Colonic mucosa (tissue), 4 donors: Measurements from ENCODE around the gene CFAP206. TPM values are rescaled to one million over a fixed set of nuclear protein-coding genes. Genes with fewer than 3 reads are reported as not detected.

Source experiments
- DNase-seq: peaks from one replicate; pipeline ENCODE4 v3.0.0-alpha.2; 2020
- H3K27ac ChIP-seq: fragments of 200-600 bp; one replicate; pipeline ENCODE4 v1.8.0; 2021
- H3K27me3 ChIP-seq: fragments of 200-600 bp; one replicate; pipeline ENCODE4 v1.8.0; 2021
- H3K36me3 ChIP-seq: fragments of 200-600 bp; one replicate; pipeline ENCODE4 v1.8.0; 2021
- H3K4me1 ChIP-seq: fragments of 200-600 bp; one replicate; pipeline ENCODE4 v1.8.0; 2021; ENCODE audit warnings: mild to moderate bottlenecking
- H3K4me3 ChIP-seq: fragments of 200-600 bp; one replicate; pipeline ENCODE4 v1.8.0; 2021
- H3K9ac ChIP-seq, 2 donors: one replicate each; pipeline ENCODE4 v1.7.0; 2013; ENCODE audit warnings: control low read depth in 2 of 2, low read depth in 2 of 2, low read length in 2 of 2
- H3K9me3 ChIP-seq: fragments of 200-600 bp; one replicate; pipeline ENCODE4 v1.8.0; 2021
- CTCF ChIP-seq: fragments of 200-600 bp; IDR thresholded peaks from one replicate; pipeline ENCODE4 v1.8.0; 2022; ENCODE audit warnings: antibody characterized with exemption, mild to moderate bottlenecking
- intact Hi-C: fragments of 100-400 bp; cut with DNase I; formaldehyde crosslinking; loops from one replicate; pipeline ENCODE4 v1.14.1; 2022
- total RNA-seq, 2 donors: library from RNA; stranded (reverse); fragmentation: NEBNext Ultra II Directional in 1 of 2; extraction: Animal tissue kit (Norgen Biotek cat#: 25700) in 1 of 2; gene quantifications; one replicate each; pipeline ENCODE4 v1.2.1, GENCODE V29; 2021
- donor health status: healthy.
- donor health status: DM: no; HTN: no; CAD: no.
- donor health status: DM: no; HTN: no; CAD: no.

The CFAP206 gene
- total RNA-seq, 2 donors from 2014 or later = 0.20 TPM; not detected in 1

- no peak overlapping the region for H3K9ac ChIP-seq
- no peak for TF ChIP-seq CTCF
- no peaks in the 10 kb centered on the region for H3K9me3 ChIP-seq
- H3K36me3 ChIP-seq = no peaks in the 10 kb centered on the region
- H3K27ac ChIP-seq = no peak overlapping the region
- no peaks in the 10 kb centered on the region for H3K27me3 ChIP-seq
- H3K4me3 ChIP-seq = no peak overlapping the region
- DNase-seq = peak; percentile 42
- no peaks in the 10 kb centered on the region for H3K4me1 ChIP-seq
- intact Hi-C loops = loop anchor here (10.0 kb wide), 1 partner anchor 50 kb away; no protein-coding TSS in a partner anchor
Observed at GRCh38 chr6:87465051-87465450, 57.3 kb downstream of the CFAP206 start.

- TF ChIP-seq CTCF = no peak
- no peaks in the 10 kb centered on the region for H3K9me3 ChIP-seq
- peak within 1 kb of the TSS; percentile 97 for H3K27ac ChIP-seq
- peak within 1 kb of the TSS; percentile 81 for H3K4me3 ChIP-seq
- DNase-seq = peak; percentile 89
- peaks cover 5% of the 10 kb centered on the region for H3K4me1 ChIP-seq
- H3K9ac ChIP-seq = peak within 1 kb of the TSS; percentile 87 to 88
- no peaks in the 10 kb centered on the region for H3K36me3 ChIP-seq
- intact Hi-C loops = no loop called here
- H3K27me3 ChIP-seq = no peaks in the 10 kb centered on the region
Observed at GRCh38 chr6:87472525-87473418, 65.0 kb downstream of the CFAP206 start, which contains the start of gene SLC35A1. Gene SLC35A1, plus strand, starts transcription at chr6:87472974. Its CDS starts 30 bp downstream, at chr6:87473004.

DNA sequence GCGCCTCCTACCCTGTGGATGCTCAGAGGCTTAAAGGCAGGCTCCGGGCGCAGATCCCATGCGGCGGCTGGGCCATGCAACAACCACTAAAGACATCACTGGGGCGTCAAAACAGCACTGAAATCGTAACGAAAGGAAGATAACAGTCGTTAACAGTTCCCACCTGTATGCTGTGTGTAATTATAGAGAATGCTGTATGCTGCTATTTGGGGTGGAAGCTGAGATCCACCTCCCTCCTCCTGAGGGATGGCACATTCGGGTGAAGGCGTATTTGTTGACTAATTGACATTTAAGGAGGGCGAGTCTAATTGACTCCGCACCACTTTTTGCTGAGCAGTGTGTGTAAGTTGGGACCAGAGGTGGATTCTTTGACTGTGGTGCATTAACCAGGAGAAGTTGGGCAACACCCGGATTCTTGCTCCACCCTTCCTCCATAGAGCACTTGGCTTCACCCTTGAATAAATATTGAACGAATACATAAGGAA lies 65.7 kb downstream of the CFAP206 start:
- Histone ChIP-seq H3K9me3 (no peaks in the 10 kb centered on the region), H3K27me3 (no peaks in the 10 kb centered on the region), H3K4me3 (peak overlapping the region; percentile 81), H3K4me1 (peaks cover 5% of the 10 kb centered on the region), H3K36me3 (no peaks in the 10 kb centered on the region), H3K9ac (peak overlapping the region; percentile 87 to 88), H3K27ac (peak overlapping the region; percentile 97)
- no peak for TF ChIP-seq CTCF
- peak; percentile 68 for DNase-seq
- intact Hi-C loops = no loop called here

- Histone ChIP-seq H3K4me1 (no peaks in the 10 kb centered on the region), H3K9ac (no peak overlapping the region), H3K4me3 (no peak overlapping the region), H3K27ac (no peak overlapping the region), H3K9me3 (no peaks in the 10 kb centered on the region), H3K27me3 (no peaks in the 10 kb centered on the region), H3K36me3 (no peaks in the 10 kb centered on the region)
- no peak for DNase-seq
- intact Hi-C loops = no loop called here
- TF ChIP-seq CTCF = no peak
Observed at GRCh38 chr6:87481931-87482330, 74.2 kb downstream of the CFAP206 start.

DNA sequence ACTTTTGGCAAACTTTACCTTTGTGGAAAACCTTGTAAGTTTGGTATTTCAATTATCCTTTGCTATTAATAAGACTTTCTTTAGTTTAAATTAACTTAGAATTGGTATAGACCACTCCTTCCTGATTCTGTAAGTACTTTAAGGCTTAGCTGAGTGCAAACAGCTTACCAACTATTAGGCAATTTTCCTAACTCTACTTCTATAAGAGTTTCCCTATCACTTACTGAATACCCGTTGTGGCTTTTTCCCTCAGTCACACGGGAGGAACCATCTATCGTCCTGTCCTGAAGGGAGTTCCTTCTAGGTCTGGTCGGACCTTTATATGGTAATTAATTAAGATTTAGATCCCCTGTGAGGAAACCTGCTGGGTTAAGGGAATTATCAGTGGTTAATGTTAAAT lies 74.6 kb downstream of the CFAP206 start:
- Histone ChIP-seq H3K9me3 (no peaks in the 10 kb centered on the region), H3K27ac (no peak overlapping the region), H3K4me3 (no peak overlapping the region), H3K36me3 (no peaks in the 10 kb centered on the region), H3K27me3 (no peaks in the 10 kb centered on the region), H3K4me1 (no peaks in the 10 kb centered on the region), H3K9ac (no peak overlapping the region)
- no peak for TF ChIP-seq CTCF
- DNase-seq = no peak
- intact Hi-C loops = no loop called here
